ENCODE data around the gene TPST1.

Gene TPST1

DNA sequence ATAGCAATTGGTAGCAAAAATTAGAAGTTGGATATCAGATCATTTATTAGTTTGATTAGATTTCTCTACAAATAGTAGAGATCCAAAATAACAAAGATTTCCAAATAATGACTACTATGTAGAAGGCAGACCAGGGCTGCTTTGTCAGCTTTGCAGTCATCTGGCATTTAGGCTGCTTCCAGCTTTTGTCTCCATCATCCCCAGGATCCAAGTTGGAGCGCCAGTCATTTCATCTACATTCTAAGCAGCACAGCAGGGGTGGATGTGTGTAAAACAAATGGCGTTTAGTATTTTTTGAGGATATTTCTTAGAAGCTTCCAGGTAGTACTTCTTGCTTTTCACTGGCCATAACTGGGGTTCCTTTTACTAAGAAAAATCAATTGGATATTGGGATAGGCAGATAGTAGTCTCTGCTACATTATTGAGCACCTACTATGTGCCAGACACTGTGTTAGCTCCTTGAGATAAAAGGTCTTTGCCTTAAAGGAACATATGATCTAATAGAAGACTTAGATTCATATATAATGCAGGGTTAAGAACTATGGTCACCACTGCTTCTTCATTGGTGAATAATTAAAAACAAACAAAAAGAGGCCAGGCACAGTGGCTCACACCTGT is 41.5 kb downstream of the TPST1 start:
- in situ Hi-C loops (cut with MboI; ENCODE audit: low sequenced_read_pairs, unreplicated experiment), result no loop called here
- no peak for DNase-seq (ENCODE audit: low spot score)
- TF ChIP-seq, protein P1, sequence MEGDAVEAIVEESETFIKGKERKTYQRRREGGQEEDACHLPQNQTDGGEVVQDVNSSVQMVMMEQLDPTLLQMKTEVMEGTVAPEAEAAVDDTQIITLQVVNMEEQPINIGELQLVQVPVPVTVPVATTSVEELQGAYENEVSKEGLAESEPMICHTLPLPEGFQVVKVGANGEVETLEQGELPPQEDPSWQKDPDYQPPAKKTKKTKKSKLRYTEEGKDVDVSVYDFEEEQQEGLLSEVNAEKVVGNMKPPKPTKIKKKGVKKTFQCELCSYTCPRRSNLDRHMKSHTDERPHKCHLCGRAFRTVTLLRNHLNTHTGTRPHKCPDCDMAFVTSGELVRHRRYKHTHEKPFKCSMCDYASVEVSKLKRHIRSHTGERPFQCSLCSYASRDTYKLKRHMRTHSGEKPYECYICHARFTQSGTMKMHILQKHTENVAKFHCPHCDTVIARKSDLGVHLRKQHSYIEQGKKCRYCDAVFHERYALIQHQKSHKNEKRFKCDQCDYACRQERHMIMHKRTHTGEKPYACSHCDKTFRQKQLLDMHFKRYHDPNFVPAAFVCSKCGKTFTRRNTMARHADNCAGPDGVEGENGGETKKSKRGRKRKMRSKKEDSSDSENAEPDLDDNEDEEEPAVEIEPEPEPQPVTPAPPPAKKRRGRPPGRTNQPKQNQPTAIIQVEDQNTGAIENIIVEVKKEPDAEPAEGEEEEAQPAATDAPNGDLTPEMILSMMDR (IDR thresholded peaks at IDR 0.05; ENCODE audit: borderline replicate concordance, control extremely low read depth, extremely low read depth, insufficient read depth, missing control alignments), result no peak

DNA sequence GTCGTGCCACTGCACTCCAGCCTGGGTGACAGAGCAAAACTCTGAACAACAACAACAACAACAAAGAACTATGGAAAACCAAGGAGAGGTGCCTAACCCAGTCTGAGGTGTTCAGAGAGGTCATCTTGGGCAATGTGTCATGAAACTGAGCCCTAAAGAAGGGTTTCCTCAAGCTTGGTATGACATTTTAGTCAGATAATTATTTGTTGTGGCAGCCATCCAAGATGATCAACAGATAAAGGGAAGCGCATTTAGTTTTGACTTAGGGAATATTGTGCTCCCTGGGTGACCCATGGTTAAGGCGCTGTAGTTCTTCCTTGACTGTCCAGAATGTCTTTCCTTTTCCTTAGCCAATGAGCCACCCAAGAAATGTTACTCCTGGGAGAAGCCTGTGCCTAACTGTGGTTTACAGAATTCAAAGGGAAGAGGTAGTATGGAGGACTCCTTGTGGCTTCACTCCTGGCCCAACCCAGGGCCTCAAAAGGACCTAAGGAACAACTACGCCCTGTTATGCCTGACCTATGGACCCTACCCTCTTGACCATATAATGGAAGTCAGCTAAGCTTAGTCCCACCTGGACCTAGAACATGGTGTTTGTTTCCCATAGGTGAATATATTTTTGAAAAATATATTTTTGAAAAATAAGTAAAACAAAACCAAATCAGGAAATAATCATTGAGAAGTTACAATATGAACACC is 42.4 kb downstream of the TPST1 start:
- in situ Hi-C loops (cut with MboI; ENCODE audit: low sequenced_read_pairs, unreplicated experiment), result no loop called here
- DNase-seq (ENCODE audit: low spot score), result no peak
- TF ChIP-seq, protein P1 (IDR thresholded peaks at IDR 0.05; ENCODE audit: borderline replicate concordance, control extremely low read depth, extremely low read depth, insufficient read depth, missing control alignments), result no peak

DNA sequence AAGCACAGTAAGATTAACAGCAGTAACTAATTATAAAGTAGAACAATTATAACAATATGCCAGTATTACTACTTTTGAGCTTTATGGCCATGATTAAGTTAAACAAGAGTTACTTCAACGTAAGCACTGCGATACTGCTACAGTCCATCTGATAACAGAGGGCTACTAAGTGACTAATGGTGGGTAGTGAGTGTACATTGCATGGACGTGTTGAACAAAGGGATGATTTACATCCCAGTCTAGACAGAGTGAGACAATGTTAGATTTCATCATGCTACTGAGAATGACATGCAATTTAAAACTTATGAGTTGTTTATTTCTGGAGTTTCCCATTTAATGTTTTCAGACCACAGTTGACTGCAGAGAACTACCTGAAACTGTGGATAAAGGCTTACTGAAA is 45.6 kb downstream of the TPST1 start:
- no peak for DNase-seq (ENCODE audit: low spot score)
- TF ChIP-seq, protein P1 (IDR thresholded peaks at IDR 0.05; ENCODE audit: borderline replicate concordance, control extremely low read depth, extremely low read depth, insufficient read depth, missing control alignments), result no peak
- in situ Hi-C loops (cut with MboI; ENCODE audit: low sequenced_read_pairs, unreplicated experiment), result no loop called here

DNA sequence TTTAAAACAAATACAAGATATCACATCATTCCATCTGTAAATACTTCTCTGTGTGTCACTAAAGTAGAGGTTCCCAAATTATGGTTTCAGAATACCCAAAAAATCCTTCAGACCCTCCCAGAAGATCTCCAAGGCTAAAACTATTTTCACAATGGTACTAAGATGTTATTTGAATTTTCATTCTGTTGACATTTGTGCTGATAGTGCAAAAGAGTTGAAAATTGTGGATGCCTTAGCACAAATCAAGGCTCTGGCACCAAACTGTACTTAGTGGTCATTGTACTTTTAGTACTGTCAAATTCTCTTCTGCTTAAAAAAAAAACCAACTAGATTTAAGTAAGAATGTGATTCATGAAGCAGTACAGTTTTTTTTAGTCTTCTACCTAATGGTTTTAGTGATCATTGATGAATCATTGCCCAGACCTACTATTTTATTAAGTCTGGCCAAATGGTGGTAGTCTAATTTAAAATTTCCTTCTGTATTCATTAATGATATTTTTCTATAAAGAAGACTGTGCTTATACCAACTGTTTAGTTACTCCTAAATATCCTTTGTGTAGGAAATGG is 50.5 kb downstream of the TPST1 start:
- in situ Hi-C loops (cut with MboI; ENCODE audit: low sequenced_read_pairs, unreplicated experiment), result no loop called here

DNA sequence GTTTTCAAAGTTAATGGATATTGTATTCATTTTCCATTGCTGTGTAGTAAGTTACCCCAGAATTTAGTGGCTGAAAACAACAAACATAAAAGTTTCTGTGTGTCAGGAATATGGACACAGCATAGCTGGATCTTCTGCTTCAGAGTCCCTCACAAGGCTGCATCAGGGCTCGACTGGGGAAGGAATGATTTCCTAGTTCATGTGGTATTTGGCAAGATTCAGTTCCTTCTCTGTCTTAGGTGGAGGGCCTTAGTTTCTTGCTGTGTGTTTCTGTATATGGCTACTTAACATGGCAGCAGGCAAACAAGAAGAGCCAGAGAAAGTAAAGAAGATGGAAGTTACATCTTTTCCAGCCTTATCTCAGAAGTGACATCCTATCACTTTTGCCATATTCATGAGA is 51.1 kb downstream of the TPST1 start:
- no peak for DNase-seq (ENCODE audit: low spot score)
- in situ Hi-C loops (cut with MboI; ENCODE audit: low sequenced_read_pairs, unreplicated experiment), result no loop called here
- TF ChIP-seq, protein P1 (IDR thresholded peaks at IDR 0.05; ENCODE audit: borderline replicate concordance, control extremely low read depth, extremely low read depth, insufficient read depth, missing control alignments), result no peak

More for the DNA sequence above, 50.5 kb downstream of the TPST1 start:
- TF ChIP-seq, protein P1 (IDR thresholded peaks at IDR 0.05; ENCODE audit: borderline replicate concordance, control extremely low read depth, extremely low read depth, insufficient read depth, missing control alignments), result no peak
- DNase-seq (ENCODE audit: low spot score), result no peak

DNA sequence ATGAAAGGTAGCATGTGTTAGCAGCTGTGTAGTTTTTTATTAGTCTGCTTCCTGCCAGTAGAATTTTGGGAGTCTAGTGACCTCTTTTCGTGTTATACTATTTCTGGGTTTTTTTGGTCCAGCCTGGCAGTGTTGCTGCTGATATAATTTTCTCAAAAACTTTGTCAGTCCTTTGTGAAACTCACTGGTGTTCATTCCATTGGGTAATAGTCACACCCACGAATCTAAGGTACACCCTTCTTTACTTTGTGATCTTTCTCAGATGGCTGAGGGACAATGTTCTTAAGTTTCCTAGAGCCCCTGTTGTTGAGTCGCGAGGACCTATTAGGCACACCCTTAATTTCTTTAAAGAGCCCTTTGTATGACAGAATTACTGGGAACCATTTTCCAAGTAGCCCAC is 52.3 kb downstream of the TPST1 start:
- in situ Hi-C loops (cut with MboI; ENCODE audit: low sequenced_read_pairs, unreplicated experiment), result no loop called here
- TF ChIP-seq, protein P1 (IDR thresholded peaks at IDR 0.05; ENCODE audit: borderline replicate concordance, control extremely low read depth, extremely low read depth, insufficient read depth, missing control alignments), result no peak
- DNase-seq (ENCODE audit: low spot score), result no peak

All from GM13976 (cell line).